ENCODE results near the gene GARIN5B. TPM values are rescaled to one million over a fixed set of nuclear protein-coding genes. Genes with fewer than 3 reads are reported as not detected.

The GARIN5B gene
- total RNA-seq, 1 experiment from 2014 or later: 0.13 TPM

- Histone ChIP-seq H4K5ac (ENCODE audit: insufficient read length, low read depth, low read length) (peak overlapping the region; percentile 96), H2AK5ac (ENCODE audit: insufficient read length, low read length) (peak overlapping the region; percentile 26), H3K18ac (ENCODE audit: insufficient read length, low read depth, low read length) (peak overlapping the region; percentile 94), H3K4ac (ENCODE audit: low read depth, low read length) (peak overlapping the region; percentile 54; the same call in 1 of the 2 replicates), H3K9ac (ENCODE audit: extremely low read depth, insufficient read length, low read length) (no peak overlapping the region), H3K14ac (ENCODE audit: insufficient read depth, low read length) (peak overlapping the region; percentile 83; the same call in 1 of the 2 replicates), H4K8ac (replicated peaks; ENCODE audit: insufficient read length, low read depth, low read length) (no peak overlapping the region), H3T11ph (ENCODE audit: low read length) (peak overlapping the region; percentile 77), H2AFZ (ENCODE audit: low read length) (no peak overlapping the region), H3K27me3 (ENCODE audit: insufficient read depth, low read length) (no peaks in the 10 kb centered on the region), H2BK5ac (ENCODE audit: insufficient read length, low read length) (peak overlapping the region; percentile 27), H4K20me1 (ENCODE audit: control insufficient read depth, insufficient read depth, insufficient read length) (no peaks in the 10 kb centered on the region), H3K23me2 (ENCODE audit: insufficient read length, low read depth, low read length, poor library complexity, severe bottlenecking) (peaks cover 6% of the 10 kb centered on the region), H3K23ac (ENCODE audit: insufficient read length, low read depth, low read length) (no peak overlapping the region), H3K4me1 (ENCODE audit: insufficient read depth, low read length) (no peaks in the 10 kb centered on the region; the same call in 1 of the 2 replicates), H2BK12ac (ENCODE audit: insufficient read length, low read depth, low read length) (peak overlapping the region; percentile 65), H2BK15ac (ENCODE audit: low read depth, low read length) (no peak overlapping the region), H2BK120ac (ENCODE audit: low read depth, low read length, poor library complexity, severe bottlenecking) (no peak overlapping the region), H3K27ac (ENCODE audit: insufficient read length, low read depth, low read length) (peak overlapping the region; percentile 66), H3K56ac (ENCODE audit: insufficient read length, low read depth, low read length) (no peak overlapping the region), H2BK20ac (ENCODE audit: low read depth, low read length, poor library complexity, severe bottlenecking) (no peak overlapping the region), H3K79me1 (ENCODE audit: insufficient read depth, low read depth, low read length, poor library complexity, severe bottlenecking) (peaks cover 7% of the 10 kb centered on the region), H3K4me2 (ENCODE audit: insufficient read depth, insufficient read length, low read length) (peak overlapping the region; percentile 10), H4K91ac (ENCODE audit: insufficient read length, low read depth, low read length) (peak overlapping the region; percentile 87), H3K79me2 (ENCODE audit: insufficient read depth, low read length) (peaks cover 14% of the 10 kb centered on the region; the same call in 1 of the 2 replicates), H3K9me3 (ENCODE audit: control insufficient read depth, low read depth, low read length) (no peaks in the 10 kb centered on the region)
- H3K9me3 Mint-ChIP-seq: peaks cover 20 to 21% of the 10 kb centered on the region in 2 experiments
- peaks cover 26% of the 10 kb centered on the region for H3K27me3 Mint-ChIP-seq (ENCODE audit: low read depth)
- peaks cover 33 to 39% (median 38%) of the 10 kb centered on the region in 3 experiments for H3K36me3 Mint-ChIP-seq (ENCODE audit: insufficient read depth in 1 of 3, low read depth in 3 of 3)
- no peak for TF ChIP-seq CTCF (conservative IDR thresholded peaks at IDR 0.05)
- no peak for DNase-seq
- H3K27ac Mint-ChIP-seq: peak overlapping the region; percentile 95 to 99 (median 97)
- H3K4me3 Mint-ChIP-seq: peak overlapping the region; percentile 88 to 90
- no CpG with 5 or more reads among the region's 9 CpGs for whole genome bisulfite sequencing (ENCODE audit: extremely low coverage, insufficient read length, low lambda C conversion rate)
- peaks cover 18 to 27% of the 10 kb centered on the region in 2 experiments for H3K4me1 Mint-ChIP-seq
Observed at GRCh38 chr19:55408533-55408872, 45.4 kb upstream of the GARIN5B start.
